HL-60/S4 (cell line): ENCODE measurements around the gene HOXA13.

Source experiments
- in situ Hi-C: fragments of 300-500 bp; cut with MboI; formaldehyde crosslinking; loops from 2 replicates; pipeline ENCODE4 v1.14.3; 2022; ENCODE audit warnings: low sequenced_read_pairs

The HOXA13 gene

DNA sequence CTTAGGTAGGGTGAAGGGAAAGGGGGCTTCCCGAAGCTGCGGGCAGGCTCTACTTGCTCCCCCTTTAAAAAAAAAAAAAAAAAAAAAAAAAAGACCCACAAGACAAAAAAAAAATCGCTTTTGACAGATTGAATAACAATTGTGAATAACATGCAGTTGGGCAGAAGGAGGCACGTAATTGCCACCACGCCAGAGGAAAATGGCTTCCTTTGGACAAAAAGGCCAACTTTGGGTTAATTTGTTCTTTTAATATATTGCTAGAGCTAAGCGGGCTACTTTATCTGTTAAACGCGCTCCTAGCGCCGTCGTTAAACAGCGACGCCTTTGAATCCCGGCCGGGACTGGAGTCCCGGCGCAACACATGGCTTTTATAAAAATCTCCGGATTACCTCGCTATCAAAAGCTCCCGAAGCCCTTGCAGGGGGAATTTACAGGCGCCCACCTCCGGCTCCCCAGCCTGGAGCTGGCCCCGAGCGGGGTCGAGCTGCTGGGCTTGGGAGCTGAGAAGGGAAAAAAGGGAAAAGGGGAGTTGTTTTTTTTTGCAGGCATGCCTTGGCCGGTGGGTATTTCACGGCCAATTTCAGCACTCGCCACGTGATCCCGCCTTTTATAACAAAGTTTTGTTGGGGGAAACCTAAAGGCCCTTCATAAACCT, 16.1 kb downstream of the HOXA13 start:
- in situ Hi-C loops, result no loop called here

DNA sequence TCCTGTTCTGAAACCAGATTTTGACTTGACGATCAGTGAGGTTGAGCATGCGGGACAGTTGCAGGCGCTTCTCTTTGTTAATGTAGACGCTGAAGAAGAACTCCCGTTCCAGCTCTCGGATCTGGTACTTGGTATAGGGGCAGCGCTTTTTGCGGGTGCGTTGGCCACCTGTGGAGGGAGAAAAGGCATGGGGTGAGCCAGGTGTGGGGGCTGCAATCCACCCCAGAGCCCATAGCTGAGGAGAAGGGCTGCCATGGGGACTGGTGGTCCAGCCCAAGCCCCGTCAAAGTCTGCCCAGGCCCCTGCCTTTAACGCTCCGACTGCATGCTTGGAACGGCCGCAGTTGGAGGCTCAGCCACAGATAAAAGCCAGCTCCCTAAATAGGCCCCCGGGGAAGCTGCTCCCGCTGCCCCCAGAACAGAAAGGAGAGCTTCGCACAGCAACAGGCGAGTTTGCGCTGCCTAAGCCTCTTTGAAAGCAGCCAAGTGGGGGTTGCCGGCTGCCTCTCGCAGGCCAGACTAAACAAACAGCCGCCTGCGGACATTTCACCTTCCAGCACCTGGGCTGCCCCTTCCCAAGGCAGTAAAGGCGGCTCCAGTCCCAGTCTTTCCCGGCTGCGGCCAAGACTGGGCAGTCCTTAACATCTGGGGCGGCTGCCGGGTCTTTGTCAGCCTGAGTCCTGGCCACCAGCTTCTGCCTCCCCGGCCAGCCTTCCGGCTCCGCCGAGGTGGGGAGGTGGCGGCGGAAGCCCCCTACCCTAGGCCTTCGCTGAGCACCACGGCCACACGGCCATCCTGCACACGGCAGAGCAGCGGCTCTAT, 16.8 kb downstream of the HOXA13 start:
- in situ Hi-C loops, result no loop called here

DNA sequence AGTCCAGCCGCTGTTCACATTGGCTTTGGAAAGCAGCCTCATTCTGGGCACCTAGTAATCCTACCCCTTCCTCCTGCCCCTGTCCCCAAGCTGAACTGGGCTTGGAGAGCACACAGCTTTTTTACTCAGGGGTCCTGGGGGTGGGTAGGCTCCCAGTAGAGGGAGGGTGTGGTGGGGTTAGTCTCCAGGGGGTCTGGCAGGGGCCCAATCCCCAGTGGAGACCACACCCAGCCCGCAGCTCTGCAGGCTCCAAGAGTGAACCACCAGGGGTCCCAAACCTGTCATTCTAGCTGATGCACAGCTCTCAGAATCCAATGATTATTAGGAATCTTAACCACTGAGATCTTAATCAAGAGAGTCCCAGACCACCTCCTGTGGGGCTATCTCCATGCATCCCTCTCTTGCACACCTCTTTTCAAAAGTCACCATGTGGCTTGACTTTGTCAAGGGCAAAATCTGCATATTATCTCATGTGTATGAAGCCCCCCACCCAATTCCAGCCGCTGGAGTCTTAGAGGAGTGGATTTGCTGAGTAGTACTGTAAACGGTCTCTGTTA, 17.5 kb downstream of the HOXA13 start:
- in situ Hi-C loops, result no loop called here

DNA sequence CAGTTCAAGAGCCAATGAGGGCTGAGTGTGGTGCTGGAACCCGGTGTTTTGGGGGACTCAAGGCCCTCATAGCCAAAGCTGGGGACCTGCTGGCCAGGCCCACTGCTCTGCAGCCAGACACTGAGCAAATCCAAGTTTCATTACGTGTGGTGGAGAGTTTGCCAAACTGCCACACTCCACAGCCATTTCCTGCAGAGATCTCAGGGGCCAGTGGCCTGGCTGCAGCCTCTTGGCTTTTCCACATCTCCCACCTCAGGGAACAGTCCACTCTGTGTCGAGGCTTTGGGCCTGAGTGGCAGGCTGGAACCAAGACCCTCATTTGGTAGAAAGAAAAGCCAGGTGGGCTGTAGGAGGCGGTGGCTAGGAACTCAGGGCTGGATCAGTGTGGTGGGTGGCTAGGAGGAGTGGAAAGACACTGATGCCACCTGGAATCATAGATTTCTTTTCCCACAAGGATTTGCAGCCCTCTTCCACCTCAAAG, 18.1 kb downstream of the HOXA13 start:
- in situ Hi-C loops, result no loop called here

DNA sequence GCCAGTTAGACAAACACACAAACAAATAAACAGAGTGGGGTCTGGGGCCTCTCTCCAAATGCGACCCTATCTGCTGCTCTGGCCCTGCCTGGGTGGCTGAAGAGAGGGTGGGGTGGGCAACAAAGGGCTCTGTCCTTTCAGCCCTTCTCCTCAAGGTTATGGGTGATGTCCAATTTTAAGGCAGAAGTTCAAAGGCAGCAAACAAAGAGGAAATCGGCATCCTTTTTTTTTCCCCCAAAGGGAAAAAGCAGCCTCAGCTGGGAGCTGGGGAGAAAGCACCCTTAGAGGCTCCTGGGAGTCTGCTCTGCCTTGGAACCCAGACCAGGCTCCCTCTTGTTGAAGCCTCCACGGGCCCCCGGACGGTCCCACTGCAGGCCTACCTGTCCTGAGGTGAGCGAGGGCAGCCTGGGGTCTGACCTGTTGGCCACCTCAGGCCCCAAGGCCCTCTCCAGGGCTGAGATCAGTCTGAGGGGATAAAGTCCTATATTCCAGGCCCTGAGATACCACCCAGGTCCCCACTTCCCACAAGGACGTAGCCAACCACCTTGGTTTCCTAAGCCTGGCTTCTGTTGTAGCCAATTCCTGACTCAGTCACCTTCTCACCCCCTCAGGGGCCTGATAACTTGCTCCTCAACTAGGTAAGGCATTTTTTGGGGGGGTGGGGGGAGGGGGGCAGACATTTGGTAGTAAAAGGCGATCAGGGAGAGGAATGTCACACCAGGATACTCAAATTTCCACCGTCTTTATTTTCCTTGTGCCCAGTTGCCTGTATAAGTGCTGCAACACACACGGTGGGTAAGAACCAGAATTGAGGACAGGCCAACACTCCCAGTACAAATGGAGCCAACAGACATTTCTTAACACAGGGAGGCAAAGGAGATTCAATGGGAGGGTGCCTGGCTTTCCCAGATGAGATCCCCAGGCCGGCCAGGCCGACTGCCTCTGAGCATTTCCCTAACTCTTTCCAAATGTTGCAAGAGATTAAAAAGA, 19.2 kb downstream of the HOXA13 start:
- in situ Hi-C loops, result no loop called here

DNA sequence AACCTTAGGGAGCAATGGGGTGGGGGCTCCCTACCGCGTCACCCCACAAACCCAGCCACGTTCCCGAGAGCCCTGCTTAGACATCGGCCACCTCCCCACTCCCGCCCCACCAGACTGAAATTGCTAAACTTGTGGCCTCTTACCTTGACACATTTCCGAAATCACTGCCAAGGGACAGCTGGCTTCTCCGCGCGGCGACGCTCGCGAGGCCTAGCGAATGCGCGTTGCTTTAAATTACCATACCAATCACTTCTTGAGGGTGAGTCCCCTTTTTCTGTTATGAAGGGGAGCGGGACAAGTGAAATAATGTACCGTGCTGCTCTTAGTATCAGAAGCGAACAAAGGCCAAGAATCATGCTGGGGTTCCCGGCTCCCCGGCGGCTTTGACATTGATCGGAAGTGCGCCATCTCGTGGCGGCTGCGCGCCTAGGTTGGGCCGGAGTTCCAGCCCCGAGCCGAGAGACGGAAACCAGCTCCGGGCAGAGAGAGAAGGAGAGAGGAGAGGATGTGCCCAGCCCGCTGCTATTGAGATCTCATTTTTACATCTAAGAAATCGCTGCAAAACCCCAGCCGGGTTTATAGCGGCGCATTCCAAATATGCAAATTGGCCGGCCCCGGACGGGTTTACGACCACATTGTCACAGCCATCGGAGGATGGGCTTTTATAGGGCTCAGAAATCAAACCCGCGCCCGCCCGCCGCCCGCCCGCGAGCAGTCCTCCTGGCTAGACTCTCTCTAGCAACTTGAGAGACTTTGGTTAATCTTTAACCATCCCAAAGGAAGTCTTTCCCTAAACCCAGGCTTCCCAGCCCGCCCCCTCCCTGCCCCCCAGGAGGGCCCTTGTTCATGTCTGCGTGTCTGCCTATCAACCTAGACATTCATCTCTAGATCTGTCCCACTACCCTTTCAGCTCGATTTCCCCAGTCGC, 20.1 kb downstream of the HOXA13 start:
- in situ Hi-C loops, result no loop called here

DNA sequence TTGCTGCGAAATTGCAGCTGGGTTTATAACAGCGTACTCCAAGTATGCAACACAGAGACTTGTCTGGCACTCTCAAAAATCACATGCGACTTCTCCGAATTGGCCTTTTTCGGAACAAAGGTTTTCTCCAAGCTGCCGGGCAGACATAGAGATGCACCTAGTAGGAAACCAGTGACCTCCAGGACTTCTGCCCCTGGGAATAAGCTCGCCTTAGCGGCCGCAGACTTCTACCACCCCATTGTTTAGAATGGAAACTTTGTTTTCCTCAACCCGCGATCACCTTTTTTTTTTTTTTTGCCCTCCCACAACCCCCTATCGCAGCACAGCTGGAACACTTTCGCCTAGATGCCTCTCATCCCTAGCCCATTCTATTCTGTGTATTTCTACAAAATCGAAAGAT, 20.9 kb downstream of the HOXA13 start:
- in situ Hi-C loops, result no loop called here

DNA sequence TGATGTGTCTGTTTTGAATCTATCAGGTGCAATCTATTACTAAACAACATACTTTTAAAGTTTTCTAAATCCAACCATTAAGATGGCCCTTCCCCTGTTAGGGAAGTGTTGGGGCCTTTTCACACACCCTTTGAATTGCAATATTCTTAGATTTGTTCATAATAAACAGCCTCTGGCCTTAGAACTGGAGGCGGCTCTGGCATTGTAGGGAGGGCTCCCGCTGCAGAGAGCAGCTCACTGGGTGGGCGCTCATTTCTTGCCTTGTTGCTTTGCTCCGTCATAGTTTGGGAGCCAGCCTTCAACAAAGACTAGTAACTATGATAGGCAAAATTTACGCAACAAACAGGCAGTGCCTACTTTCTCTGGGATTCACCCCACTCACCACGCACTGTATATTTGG, 21.5 kb downstream of the HOXA13 start:
- in situ Hi-C loops, result no loop called here

DNA sequence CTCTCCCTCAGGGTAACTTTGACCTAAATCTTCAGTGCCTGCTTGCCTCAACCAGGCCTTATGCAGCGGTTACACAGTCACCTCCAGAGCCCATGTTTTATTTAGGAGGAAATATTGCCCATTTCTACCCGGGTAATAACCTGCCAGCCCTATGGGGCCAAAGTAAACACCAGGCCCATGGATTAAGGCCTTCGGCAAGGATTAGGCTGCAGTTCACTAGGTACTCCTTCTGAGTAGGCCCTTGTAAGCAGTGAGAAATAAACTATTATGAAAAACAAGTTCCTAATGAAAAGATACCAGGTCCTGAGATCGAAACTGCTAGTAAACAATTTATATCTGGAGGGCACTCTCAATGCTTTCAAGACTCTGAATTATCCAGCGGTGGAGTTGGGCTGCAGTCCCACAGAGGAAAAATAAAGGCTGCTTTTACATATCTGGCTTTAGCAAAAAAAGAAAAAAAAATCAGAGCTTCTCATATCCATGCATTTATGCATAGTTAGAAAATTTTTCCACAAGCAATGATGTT, 22.0 kb downstream of the HOXA13 start:
- in situ Hi-C loops, result no loop called here

DNA sequence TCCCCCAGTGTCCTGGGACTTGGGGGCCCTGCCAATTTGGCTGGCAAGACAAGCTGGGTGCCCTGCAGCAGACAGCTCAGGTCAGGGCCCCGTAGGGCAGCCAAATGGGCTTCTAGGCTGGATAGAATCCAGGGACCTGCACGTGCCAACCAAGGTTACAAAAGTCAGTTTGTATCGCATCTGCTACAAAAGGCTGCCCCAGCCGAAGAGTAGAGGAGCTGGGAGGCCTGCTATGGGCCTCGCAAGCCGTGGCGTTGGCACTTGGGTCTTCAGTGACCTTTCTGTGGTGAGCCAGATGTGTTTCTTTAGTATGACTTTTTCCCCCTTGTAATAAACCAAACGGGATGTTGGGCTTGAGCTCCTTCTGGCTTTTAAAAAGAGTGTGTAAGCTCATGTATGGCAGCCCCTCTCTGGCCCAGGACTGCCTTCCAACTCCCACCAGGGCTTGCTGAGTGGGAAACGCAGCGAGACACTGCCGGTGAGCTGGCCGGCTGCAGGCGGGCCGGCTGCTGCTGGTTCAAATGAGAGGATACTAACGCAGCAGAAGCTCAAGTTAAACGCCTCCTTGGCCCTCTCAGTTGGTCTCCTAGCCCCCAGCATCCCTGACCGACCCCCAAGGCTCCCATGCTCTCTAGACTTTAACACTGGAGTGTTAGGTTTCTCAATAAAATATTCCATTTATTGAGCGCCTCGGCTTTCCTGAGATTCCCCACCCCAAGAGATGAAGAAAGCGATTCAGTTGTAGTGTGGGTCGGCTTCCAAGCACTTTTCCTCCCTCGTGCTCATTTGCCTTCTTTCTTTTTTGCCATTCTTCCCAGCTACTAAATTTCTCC, 22.7 kb downstream of the HOXA13 start:
- in situ Hi-C loops, result no loop called here

DNA sequence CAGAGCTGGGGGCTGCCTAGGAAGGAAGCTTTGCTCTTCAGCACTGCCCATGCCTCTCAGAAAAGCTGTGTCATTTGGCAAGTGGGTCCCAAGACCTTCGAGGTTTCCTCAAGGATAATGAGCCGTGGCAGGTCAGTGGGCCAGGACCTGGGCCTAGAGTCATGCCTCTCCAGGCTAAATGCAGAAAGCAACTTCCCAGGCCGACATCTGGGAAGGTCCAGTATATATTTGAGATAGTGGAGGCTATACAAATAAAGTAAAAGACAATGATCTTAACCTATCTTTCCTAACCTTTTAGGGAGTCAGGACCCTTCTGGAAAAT, 23.4 kb downstream of the HOXA13 start:
- in situ Hi-C loops, result no loop called here

DNA sequence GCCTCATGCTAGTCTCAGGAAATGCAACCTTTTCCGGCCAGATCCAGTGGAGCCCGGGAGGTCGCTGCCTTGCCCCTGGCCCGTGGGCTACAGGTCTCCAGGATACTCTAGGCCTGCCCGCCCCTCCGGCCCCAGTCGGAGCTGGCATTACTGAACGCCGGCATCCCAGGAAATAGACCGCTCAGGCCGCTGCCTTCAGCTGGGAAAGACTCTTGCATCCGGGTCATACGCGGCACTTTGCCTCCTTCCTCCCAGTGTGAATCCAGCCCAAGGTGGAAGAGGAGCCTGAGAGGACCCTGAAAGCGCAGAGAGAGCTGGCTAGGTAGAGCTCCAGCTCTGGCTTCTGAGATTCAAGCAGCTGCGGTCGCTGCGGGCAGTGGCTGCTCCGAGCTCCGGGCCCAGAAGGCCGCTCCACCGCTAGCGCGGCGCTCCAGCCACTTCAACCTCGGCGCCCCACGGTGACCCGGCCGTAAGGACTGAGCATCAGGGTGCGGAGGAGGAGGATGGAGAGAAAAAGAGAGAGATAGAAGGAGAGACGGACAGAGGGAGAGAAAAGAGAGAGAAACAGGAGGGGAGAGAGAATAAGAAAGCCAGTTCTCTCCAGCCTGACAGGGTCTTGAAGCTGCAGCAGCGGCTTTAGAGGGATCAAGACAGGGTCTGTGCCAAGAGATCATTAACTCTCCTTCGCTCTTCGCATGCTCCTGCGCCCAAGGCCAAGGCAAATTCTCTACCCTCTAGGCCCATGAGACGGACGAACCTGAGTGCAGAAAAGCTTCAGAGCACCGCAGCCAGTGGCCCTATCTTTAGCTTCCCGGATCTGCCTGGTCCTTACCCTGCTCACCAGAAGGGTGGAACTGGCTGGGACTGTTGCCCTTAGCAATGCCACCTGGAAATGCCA, 24.0 kb downstream of the HOXA13 start:
- in situ Hi-C loops, result no loop called here

DNA sequence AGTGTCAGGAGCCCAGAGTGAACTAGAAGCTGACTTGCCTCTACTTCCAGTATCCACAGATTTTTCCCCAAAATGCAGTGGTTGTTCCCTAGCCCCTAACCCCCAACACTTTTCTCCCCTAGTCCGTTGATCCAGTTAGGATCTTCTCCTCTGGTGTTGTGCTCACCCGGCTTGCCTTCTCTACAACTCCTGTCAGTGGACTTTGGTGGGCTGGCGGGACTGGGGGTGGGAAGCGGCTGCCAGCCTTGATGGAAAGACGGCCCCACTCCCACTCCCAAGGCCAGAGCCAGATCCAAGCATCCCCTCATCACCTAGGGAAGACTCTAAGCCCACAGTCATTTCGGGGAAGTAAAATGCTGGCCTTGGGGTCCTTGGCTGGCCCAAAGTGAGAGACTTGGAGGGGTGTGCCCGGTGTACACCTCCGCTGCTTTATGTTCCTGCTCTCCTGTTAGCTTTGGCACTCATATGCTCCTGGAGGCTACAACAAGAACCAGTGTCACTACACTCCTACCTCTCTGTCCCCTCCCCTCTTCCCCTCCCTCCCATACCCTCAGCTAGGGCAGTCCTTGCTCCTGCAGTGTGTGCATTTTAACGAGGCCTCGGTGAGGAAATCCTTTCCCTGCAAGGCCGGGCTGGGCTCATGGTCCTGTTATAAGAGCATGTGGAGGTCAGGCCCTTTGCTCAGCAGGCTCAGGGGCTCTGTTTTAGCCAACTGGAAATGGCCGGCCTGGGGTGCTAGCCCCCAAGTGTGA, 24.8 kb downstream of the HOXA13 start:
- in situ Hi-C loops, result loop anchor here (25.0 kb wide), 1 partner anchor 813 kb away; no protein-coding TSS in a partner anchor

DNA sequence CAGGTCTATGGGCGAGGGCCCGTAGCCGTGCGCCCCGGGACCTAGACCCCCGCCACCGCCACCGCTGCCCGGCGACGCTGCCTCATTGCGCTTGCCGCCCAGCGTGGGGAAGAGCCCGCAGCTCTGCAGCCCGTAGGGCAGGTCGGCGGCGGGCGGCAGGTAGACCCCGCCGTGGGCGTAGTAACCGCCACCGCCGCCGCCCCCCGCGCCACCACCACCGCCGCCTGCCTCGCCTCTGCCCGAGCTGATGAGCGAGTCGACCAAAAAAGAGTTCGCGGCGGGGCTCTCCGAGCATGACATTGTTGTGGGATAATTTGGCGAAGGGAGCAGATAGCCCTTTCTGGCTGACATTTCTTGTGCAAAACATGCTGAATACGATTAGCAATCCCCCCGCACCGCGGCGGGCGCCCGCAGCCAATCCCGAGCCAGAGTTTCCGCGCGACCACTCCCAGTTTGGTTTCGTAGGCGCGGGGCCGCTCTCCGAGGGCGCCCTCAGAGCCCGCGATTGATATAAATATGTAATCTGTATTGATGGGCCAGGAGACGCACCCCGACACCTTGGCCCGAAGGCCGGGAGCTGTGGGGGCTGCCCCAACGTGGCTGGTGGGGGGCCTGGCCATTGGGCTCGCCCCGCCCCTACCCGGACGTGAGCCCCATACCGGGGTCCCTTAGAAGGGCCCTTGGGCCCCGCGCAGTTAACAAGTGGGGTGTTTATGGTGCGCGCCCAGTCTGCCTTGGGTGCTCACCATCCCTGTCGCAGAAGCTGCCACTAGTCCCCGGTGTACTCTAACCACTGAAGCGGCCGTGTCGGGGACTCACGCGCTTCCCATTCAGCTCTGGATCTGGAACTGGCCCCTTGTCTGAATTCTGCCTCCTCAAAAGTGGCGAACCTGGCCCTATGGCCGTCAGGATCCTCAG, 25.7 kb downstream of the HOXA13 start, which contains the start of gene HOXA10:
TSS of gene HOXA10 (minus strand) at position 365 of the 918 bp plus-strand sequence. CDS start at position 351, 14 bp downstream.
- in situ Hi-C loops, result loop anchor here (25.0 kb wide), 1 partner anchor 812 kb away; no protein-coding TSS in a partner anchor

DNA sequence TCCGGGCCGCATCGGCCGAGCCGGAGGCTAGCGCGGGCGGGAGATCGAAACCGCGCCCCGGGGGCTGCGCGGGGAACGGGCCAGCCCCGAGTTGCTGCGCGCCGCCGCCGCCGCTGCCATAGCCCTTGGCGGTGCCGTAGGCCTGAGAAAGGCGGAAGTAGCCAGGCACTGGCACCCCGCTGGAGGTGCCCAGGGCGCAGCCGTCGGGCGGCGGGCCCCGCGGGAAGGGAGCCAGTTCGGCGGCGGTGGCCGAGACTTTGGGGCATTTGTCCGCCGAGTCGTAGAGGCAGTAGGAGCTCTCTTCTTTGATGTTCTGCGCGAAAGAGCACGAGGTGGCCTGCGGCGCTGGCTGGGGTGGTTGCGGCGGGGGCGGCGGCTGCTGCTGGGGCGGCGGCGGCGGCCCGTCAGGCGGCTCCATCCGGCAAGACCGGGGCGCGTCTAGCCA, 26.4 kb downstream of the HOXA13 start:
- in situ Hi-C loops, result loop anchor here (25.0 kb wide), 1 partner anchor 811 kb away; no protein-coding TSS in a partner anchor
